Neural progenitor cell (in vitro differentiated cells): Measurements from ENCODE around the gene RET.

ENCODE experiments used
- CTCF ChIP-seq: fragments of 200-600 bp; sonication (generic); IDR thresholded peaks from 2 replicates; pipeline ENCODE4 v1.5.1; 2017; ENCODE audit warnings: antibody characterized with exemption, mild to moderate bottlenecking
- EZH2 ChIP-seq: fragments of 200-600 bp; sonication (generic); IDR thresholded peaks from 2 replicates; pipeline ENCODE4 v1.6.1; 2017; ENCODE audit warnings: antibody characterized with exemption, mild to moderate bottlenecking, moderate library complexity
- EZH2phosphoT487 ChIP-seq: fragments of 200-600 bp; sonication (generic); IDR thresholded peaks from 2 replicates; pipeline ENCODE4 v1.6.1; 2017; ENCODE audit warnings: antibody characterized with exemption

DNA sequence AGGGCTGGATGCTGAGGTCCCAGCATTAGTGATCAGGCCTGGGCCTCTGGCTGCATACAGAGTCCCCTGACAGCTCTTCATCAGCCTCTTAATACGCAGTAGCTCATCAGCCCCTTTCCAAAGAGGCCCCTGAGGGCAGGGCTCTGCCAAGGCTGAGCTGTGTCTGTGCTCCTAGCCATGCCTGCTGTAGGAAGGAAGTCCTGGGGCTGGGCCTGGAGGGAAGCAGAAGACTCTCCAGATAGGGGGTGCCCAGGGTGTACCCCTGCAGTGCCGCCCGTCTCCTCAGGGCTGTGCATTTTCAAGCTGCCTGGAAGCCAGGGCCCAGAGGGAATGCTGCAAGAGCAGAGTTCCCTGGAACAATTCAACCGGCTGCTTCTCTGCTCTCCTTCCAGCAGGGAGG, 7.3 kb upstream of the RET start:
- TF ChIP-seq EZH2phosphoT487: no peak
- no peak for TF ChIP-seq CTCF
- TF ChIP-seq EZH2: no peak
